NT2/D1 (cell line): ENCODE data around the gene KRTAP4-5.
"Not testable (repeated sequence)": the region's sequence is repeated elsewhere in the genome, so short reads cannot be mapped to it uniquely, and the experiment has no call there.

Source experiments
- DNase-seq: peaks from one replicate; pipeline ENCODE4 v3.0.0-alpha.2; 2011; ENCODE audit warnings: low read depth, low spot score
- H3K27me3 ChIP-seq: 2 replicates; pipeline ENCODE4 v1.6.0; 2011; ENCODE audit warnings: mild to moderate bottlenecking; ENCODE audit not compliant: insufficient read length, insufficient read depth
- H3K36me3 ChIP-seq: 2 replicates; pipeline ENCODE4 v1.6.1; 2011; ENCODE audit warnings: mild to moderate bottlenecking, low read length, mixed read lengths; ENCODE audit not compliant: insufficient read depth, insufficient read length
- H3K4me1 ChIP-seq: 2 replicates; pipeline ENCODE4 v1.5.1; 2011; ENCODE audit not compliant: insufficient read depth, insufficient read length
- H3K4me3 ChIP-seq: 2 replicates; pipeline ENCODE4 v1.5.1; 2011; ENCODE audit warnings: low read depth; ENCODE audit not compliant: insufficient read length
- H3K9ac ChIP-seq: 2 replicates; pipeline ENCODE4 v1.6.0; 2011; ENCODE audit warnings: low read depth; ENCODE audit not compliant: insufficient read length
- H3K9me3 ChIP-seq: 2 replicates; pipeline ENCODE4 v1.5.1; 2011; ENCODE audit warnings: mild to moderate bottlenecking, low read length; ENCODE audit not compliant: insufficient read depth
- SUZ12 ChIP-seq: IDR thresholded peaks from 2 replicates; pipeline ENCODE4 v1.6.1; 2011; ENCODE audit not compliant: insufficient read length, insufficient read depth; ENCODE audit errors: extremely low read depth
- YY1 ChIP-seq: IDR thresholded peaks from 2 replicates; pipeline ENCODE4 v1.6.1; 2011; ENCODE audit not compliant: insufficient read length, insufficient read depth
- ZNF274 ChIP-seq: IDR thresholded peaks from 2 replicates; pipeline ENCODE4 v1.6.1; 2011; ENCODE audit warnings: mild to moderate bottlenecking, low read depth, low read length

The KRTAP4-5 gene

GRCh38 chr17:41163828-41164227, 14.2 kb upstream of the KRTAP4-5 start:
- Histone ChIP-seq H3K4me3 (no peak overlapping the region), H3K27me3 (no peaks in the 10 kb centered on the region), H3K9me3 (no peaks in the 10 kb centered on the region), H3K4me1 (no peaks in the 10 kb centered on the region), H3K9ac (no peak overlapping the region), H3K36me3 (no peaks in the 10 kb centered on the region)
- no peak for DNase-seq
- no peak for TF ChIP-seq SUZ12
- TF ChIP-seq YY1, result no peak
- no peak for TF ChIP-seq ZNF274

GRCh38 chr17:41160648-41161047, 11.0 kb upstream of the KRTAP4-5 start, which contains the start of gene KRTAP4-4:
Gene KRTAP4-4 (minus strand): TSS chr17:41160748. CDS start chr17:41160691, 57 bp downstream.
- H3K9me3 ChIP-seq, result no peaks in the 10 kb centered on the region
- no peak within 1 kb of the TSS for H3K9ac ChIP-seq
- H3K27me3 ChIP-seq, result no peaks in the 10 kb centered on the region
- no peak within 1 kb of the TSS for H3K4me3 ChIP-seq
- H3K36me3 ChIP-seq, result no peaks in the 10 kb centered on the region
- TF ChIP-seq SUZ12, result no peak
- no peak for TF ChIP-seq YY1
- no peak for TF ChIP-seq ZNF274
- DNase-seq, result no peak
- no peaks in the 10 kb centered on the region for H3K4me1 ChIP-seq

- not testable (repeated sequence) for H3K27me3 ChIP-seq, H3K9ac ChIP-seq, DNase-seq, H3K4me3 ChIP-seq, H3K36me3 ChIP-seq, H3K4me1 ChIP-seq, H3K9me3 ChIP-seq
Observed at GRCh38 chr17:41160190-41160589, 10.6 kb upstream of the KRTAP4-5 start.

GRCh38 chr17:41153856-41154255, 4.2 kb upstream of the KRTAP4-5 start:
- H3K4me1 ChIP-seq, result no peaks in the 10 kb centered on the region
- TF ChIP-seq SUZ12, result no peak
- no peak for TF ChIP-seq YY1
- TF ChIP-seq ZNF274, result no peak
- no peak overlapping the region for H3K9ac ChIP-seq
- no peaks in the 10 kb centered on the region for H3K9me3 ChIP-seq
- DNase-seq, result no peak
- H3K36me3 ChIP-seq, result no peaks in the 10 kb centered on the region
- no peaks in the 10 kb centered on the region for H3K27me3 ChIP-seq
- no peak overlapping the region for H3K4me3 ChIP-seq

GRCh38 chr17:41151525-41151924, 1.9 kb upstream of the KRTAP4-5 start:
- H3K4me1 ChIP-seq, result no peaks in the 10 kb centered on the region
- H3K9ac ChIP-seq, result no peak overlapping the region

GRCh38 chr17:41150026-41150425, 401 bp upstream of the KRTAP4-5 start:
- Histone ChIP-seq H3K4me3 (no peak overlapping the region), H3K36me3 (no peaks in the 10 kb centered on the region), H3K4me1 (no peaks in the 10 kb centered on the region), H3K27me3 (no peaks in the 10 kb centered on the region), H3K9ac (no peak overlapping the region), H3K9me3 (no peaks in the 10 kb centered on the region)
- no peak for DNase-seq
- TF ChIP-seq SUZ12 (no peak), ZNF274 (no peak), YY1 (no peak)

More at GRCh38 chr17:41151525-41151924, 1.9 kb upstream of the KRTAP4-5 start:
- TF ChIP-seq YY1, result no peak
- no peak for TF ChIP-seq SUZ12
- TF ChIP-seq ZNF274, result no peak
- H3K4me3 ChIP-seq, result no peak overlapping the region
- H3K27me3 ChIP-seq, result no peaks in the 10 kb centered on the region
- H3K9me3 ChIP-seq, result no peaks in the 10 kb centered on the region
- DNase-seq, result no peak
- H3K36me3 ChIP-seq, result no peaks in the 10 kb centered on the region

GRCh38 chr17:41148971-41149651, 514 bp downstream of the KRTAP4-5 start:
- not testable (repeated sequence) for H3K4me3 ChIP-seq, DNase-seq, H3K27me3 ChIP-seq, H3K36me3 ChIP-seq, H3K4me1 ChIP-seq, H3K9me3 ChIP-seq, H3K9ac ChIP-seq

- no peak overlapping the region for H3K4me3 ChIP-seq
Observed at GRCh38 chr17:41147531-41148204, 2.0 kb downstream of the KRTAP4-5 start.

More at GRCh38 chr17:41147531-41148204, 2.0 kb downstream of the KRTAP4-5 start:
- no peak for TF ChIP-seq SUZ12
- no peak for TF ChIP-seq YY1
- no peak for TF ChIP-seq ZNF274
- no peak for DNase-seq
- Histone ChIP-seq H3K27me3 (no peaks in the 10 kb centered on the region), H3K36me3 (no peaks in the 10 kb centered on the region), H3K9ac (no peak overlapping the region), H3K4me1 (no peaks in the 10 kb centered on the region), H3K9me3 (peaks cover 9% of the 10 kb centered on the region; the same call in 1 of the 2 replicates)
